Gastroesophageal sphincter (tissue), 3 donors: ENCODE results near the gene PLXNA2.

Experiments
- CTCF ChIP-seq, 4 experiments: fragments of 200-600 bp in 2 of 4; fragments of 450-650 bp in 2 of 4; sonication (generic) in 1 of 4; IDR thresholded peaks; one replicate each; pipeline ENCODE4 v1.5.1; 2017 to 2019; ENCODE audit warnings: antibody characterized with exemption in 4 of 4, mild to moderate bottlenecking in 2 of 4, moderate library complexity in 2 of 4
- EP300 ChIP-seq: sonication (generic); formaldehyde crosslinking; IDR thresholded peaks from one replicate; pipeline ENCODE4 v1.6.1; 2017; ENCODE audit warnings: antibody characterized with exemption, mild to moderate bottlenecking
- POLR2A ChIP-seq, 2 donors: fragments of 450-650 bp; IDR thresholded peaks; one replicate each; pipeline ENCODE4 v1.6.1; 2017; ENCODE audit warnings: antibody characterized with exemption in 2 of 2, mild to moderate bottlenecking in 2 of 2, moderate library complexity in 1 of 2
- POLR2AphosphoS5 ChIP-seq: sonication (generic); formaldehyde crosslinking; IDR thresholded peaks from one replicate; pipeline ENCODE4 v1.6.1; 2017; ENCODE audit warnings: antibody characterized with exemption

DNA sequence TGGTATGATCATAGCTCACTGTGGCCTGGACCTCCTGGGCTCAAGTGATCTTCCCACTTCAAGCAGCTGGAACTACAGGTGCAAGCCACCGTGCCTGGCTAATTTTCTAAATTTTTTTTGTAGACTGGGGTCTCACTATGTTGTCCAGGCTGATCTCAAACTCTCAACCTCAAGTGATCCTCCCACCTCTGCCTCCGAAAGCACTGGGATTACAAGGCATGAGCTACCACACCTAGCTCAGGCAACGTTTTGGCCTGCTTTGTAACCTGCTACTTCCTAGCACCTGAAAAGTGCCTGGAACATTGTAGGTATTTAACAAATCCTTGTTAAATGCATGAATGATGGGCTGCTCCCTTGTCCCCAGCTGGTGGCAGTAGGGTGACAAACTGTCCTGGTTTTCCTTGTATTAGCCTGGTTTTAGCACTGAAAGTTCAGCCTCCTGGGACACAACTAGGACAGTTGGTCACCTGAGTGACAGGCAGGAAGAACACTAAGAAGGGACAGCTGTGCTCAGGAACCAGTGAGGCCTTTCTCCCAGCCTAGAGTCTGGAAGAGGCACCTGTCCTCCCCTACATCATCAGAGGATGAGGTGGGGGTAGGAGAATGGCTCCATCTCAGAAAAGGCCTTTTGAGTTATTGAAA lies 244.8 kb downstream of the PLXNA2 start:
- TF ChIP-seq POLR2AphosphoS5, result no peak
- TF ChIP-seq CTCF (IDR thresholded peaks at IDR 0.05), result no peak
- TF ChIP-seq POLR2A (IDR thresholded peaks at IDR 0.05), result no peak
- TF ChIP-seq EP300, result no peak
